Smooth muscle cell of the brain vasculature (primary cell): ENCODE measurements around the gene TTK.

Experiments used
- DNase-seq: peaks from one replicate; pipeline ENCODE4 v3.0.0-alpha.2; 2012; ENCODE audit warnings: low read depth, low spot score

The TTK gene

DNA sequence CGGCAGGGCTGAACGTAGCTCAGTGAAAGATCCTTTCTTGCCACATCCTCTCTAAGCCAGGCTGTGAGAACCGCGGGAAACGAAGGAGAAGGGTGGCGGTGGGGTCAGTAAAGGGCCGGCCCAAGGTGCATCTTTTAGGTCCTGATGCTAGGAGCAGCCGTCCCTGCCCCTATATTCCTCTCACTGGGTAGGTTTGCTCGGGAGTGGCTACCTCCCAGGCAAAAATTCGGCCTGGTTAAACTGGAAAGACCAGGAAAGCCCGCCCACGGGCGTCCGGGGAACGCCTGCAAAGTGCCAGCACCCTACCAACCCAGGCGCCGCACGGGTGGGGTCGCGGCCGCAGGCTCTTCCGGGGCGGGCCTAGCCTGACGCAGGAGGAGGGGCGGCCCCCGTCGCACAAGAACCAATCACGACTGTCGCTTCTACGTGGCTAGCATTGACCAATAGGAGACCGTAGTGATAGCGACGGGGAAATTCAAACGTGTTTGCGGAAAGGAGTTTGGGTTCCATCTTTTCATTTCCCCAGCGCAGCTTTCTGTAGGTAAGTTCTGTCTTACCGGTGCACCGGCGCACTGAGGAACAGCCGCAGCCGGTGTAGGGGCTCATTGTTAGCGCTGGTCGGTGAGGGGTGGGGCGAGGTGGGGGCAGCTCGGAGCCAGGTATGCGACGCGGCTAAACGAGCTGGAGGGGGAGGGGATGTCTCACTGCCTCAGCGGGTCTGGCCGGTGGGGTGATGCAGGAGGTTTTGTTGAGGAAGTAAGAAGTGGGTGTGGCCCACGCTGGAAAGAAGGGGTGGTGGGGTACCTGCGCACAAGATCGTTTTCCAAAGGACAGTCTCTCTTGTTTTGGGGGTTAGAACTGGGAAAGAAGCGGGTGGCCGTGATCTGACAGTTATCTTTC is at the start of gene TTK:
Gene TTK (plus strand): TSS at position 477 of the 900 bp plus-strand sequence. CDS start 1,195 bp downstream, outside the sequence.
- DNase-seq = peak; percentile 79

GRCh38 chr6:79954849-79955248 is 49.6 kb upstream of the TTK start:
- DNase-seq = no peak

DNA sequence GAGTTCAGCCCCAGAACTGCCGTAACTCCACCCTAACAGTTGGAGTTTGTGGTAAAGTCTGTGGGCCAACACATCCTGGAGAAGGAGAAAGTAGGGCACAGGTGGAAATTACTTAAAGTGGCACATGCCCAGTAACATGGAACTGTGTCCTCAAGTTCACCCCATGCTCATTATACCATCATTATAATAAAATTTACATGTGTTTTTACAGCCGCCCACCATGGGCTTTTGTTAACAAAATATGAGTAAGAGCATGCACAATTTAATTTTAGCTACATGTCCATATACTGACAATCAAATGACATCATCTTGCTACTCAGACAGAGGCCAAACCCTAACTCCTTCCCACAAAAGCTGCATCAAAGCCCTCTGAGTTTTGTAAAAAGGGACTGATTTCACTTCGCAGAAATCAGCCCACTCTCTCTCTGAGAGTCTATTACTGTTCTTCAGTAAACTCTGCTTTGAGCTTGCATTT is 39.8 kb upstream of the TTK start:
- DNase-seq = no peak

GRCh38 chr6:79967178-79967577 is 37.3 kb upstream of the TTK start:
- DNase-seq = no peak

GRCh38 chr6:79969784-79970183 is 34.7 kb upstream of the TTK start:
- DNase-seq = no peak

DNA sequence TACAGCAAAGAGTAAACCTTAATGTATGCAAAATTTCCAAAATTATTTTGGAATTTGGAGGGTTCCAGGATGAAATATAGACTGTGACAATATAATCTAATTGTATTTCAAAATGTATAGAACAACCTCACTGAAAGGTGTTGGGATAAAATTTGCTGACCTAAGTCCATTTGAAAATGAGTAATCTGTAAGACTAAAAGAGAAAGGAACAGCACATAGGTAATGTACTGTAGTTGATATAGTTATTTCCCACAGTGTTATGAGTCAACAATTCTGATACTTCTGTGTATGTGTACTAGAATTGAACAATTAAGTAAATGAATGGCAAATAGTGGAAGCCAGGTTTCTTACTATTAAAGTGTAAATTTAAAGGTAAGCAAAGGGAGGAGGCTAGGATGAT is 33.3 kb upstream of the TTK start:
- no peak for DNase-seq

DNA sequence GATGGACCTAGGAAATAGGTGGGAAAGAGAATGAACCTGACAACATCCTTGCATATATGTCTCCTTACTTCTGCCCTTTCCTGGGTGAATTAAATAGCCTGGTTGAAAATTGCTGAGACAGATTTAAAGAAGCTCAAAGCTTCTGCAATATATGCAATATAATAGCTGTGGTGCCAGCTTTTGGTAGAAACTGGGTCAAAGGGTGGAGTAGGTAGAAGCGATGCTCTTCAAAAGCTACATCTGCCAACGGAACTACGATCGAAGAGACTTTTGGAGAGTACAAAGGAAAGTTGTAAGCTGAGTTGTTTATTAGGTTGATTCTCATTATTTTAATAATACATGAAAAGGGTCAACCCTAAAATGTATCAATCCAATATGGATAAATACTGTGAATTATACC is 22.8 kb upstream of the TTK start:
- no peak for DNase-seq

GRCh38 chr6:79984261-79984660 is 20.2 kb upstream of the TTK start:
- DNase-seq = no peak

DNA sequence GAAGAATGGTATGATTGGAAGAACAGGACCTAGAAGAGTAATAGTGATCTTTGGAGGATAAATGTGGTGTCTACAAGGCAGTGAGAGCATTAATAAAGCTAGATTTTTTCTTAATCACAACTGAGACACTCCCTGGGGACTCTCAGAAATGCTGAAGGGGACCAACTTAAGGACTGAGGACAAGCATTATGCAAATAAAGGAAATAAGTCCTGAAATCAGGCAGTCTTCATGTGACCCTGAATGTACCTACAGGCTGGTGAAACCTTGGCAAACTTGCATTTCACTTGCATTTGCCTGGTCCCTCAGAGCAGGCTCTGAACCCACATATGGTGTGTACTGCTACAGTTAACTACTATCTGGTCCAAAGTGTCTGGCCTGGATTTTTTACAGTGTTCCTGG is 19.3 kb upstream of the TTK start:
- DNase-seq = no peak

GRCh38 chr6:79989641-79990040 is 14.8 kb upstream of the TTK start:
- no peak for DNase-seq

DNA sequence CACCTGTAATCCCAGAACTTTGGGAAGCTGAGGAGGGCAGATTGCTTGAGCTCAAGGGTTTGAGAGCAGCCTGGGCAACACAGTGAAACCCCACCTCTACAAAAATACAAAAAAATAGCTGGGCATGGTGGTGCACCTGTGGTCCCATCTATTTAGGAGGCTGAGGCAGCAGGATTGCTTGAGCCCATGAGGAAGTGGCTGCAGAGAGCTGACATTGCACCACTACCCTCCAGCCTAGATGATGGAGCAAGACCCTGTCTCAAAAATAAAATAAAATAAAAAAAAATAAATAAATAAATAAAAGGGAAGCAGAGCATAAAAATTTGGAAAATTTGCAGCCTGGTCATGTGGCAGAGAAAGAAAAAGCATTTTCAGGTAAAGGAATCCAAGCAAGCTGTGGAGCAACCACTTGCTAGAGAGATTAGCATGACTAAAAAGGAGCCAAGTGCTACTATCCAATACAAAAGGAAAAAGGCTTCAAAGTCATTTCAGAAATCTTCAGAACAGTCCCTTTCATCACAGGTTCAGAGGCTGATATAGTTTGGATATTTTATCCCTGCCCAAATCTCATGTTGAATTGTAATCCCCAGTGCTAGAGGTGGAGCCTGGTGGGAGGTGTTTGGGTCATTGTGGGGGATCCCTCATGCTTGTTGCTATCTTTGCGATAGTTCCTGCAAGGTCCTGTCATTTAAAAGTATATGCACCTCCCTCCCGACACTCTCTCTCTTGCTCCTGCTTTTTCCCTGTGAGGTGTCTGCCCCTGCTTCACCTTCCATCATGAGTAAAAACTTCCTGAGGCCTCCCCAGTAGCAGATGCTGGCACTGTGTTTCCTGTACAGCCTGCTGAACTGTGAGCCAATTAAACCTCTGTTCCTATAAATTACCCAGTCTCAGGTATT is 11.2 kb upstream of the TTK start:
- DNase-seq = no peak

GRCh38 chr6:79993911-79994309 is 10.5 kb upstream of the TTK start:
- DNase-seq = no peak

DNA sequence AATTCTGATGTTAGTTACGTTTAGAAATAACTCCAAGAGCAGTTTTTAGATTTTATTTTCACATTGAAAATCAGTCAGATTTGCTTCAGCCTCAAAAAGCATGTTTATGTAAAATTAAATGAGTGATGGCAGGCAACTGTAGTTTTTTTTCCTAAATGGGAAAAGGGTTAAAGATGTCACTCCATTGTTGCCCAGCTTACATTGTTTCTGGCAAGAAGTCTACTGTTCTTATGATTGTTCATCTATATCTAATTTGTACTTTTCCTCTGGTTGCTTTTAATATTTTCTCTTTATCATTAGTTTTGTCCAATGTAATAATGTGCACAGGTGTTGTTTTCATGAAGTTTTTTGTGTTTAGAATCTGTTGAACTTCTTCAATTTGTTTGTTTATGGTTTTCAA is 6.7 kb upstream of the TTK start:
- DNase-seq = no peak

- no peak for DNase-seq
These were observed 3.1 kb upstream of the TTK start for GRCh38 chr6:80001337-80001736.

GRCh38 chr6:80003826-80004172 is 650 bp upstream of the TTK start:
- DNase-seq = no peak

- DNase-seq = no peak
These were observed 957 bp downstream of the TTK start for GRCh38 chr6:80005406-80005805.

DNA sequence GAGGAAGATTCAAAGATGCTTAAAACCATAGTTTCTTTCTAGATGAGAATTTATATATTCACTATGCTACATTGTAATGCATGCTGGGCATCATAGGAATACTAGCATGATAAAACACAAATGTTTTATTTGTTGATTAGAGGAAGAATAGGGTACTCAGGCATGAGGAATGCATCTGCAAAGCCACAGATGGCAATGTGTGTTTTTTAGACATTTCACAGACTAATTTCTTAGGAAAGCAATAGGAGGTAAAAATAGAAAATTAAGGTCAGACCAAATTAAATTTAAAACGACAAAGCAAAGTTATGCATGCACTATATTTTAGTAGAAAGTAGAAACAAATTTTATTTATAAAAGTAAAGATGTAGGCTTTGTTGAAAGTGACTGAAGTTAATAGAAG is 2.1 kb downstream of the TTK start:
- no peak for DNase-seq

- DNase-seq = no peak
These were observed 5.1 kb downstream of the TTK start for GRCh38 chr6:80009531-80009930.

GRCh38 chr6:80010288-80010687 is 5.8 kb downstream of the TTK start:
- no peak for DNase-seq

GRCh38 chr6:80015839-80016435 is 11.5 kb downstream of the TTK start:
- no peak for DNase-seq

- DNase-seq = no peak
These were observed 16.1 kb downstream of the TTK start for GRCh38 chr6:80020381-80021120.
